ENCODE measurements around the gene DRD2. TPM values are rescaled to one million over a fixed set of nuclear protein-coding genes. Genes with fewer than 3 reads are reported as not detected.

The DRD2 gene
- total and polyA plus RNA-seq, 2 of the 13 experiments (the other 11 are each of a cell fraction or from before 2014, with no cell fraction given) = not detected

DNA sequence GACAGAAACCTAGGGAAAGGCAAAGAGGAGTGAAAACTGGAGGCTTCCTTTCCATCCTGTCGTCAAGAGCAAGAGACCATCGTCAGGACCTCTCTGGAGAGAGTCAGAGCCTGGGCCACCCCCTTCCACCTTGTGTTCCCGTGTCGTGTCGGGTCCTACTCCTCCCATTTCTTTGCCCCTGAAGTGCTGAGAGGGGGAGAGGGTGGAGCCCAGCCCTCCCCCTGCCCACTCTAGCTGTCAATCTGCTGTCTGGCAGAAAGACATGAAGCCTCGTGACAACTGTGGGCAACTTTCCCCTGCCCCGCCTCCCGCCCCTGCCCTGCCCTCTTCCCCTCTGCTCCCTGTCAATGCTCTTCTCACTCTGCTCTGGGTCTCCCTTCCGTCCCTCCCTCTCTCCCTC, 67.0 kb downstream of the DRD2 start:
- H3K9me3 ChIP-seq (ENCODE audit: low read length) = no peaks in the 10 kb centered on the region
- TF ChIP-seq, protein P1, sequence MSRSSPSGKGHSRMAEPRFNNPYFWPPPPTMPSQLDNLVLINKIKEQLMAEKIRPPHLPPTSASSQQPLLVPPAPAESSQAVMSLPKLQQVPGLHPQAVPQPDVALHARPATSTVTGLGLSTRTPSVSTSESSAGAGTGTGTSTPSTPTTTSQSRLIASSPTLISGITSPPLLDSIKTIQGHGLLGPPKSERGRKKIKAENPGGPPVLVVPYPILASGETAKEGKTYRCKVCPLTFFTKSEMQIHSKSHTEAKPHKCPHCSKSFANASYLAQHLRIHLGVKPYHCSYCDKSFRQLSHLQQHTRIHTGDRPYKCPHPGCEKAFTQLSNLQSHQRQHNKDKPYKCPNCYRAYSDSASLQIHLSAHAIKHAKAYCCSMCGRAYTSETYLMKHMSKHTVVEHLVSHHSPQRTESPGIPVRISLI (CRISPR knock-in tag; IDR thresholded peaks at IDR 0.05; ENCODE audit: borderline replicate concordance) = no peak
- TF ChIP-seq, protein P2, sequence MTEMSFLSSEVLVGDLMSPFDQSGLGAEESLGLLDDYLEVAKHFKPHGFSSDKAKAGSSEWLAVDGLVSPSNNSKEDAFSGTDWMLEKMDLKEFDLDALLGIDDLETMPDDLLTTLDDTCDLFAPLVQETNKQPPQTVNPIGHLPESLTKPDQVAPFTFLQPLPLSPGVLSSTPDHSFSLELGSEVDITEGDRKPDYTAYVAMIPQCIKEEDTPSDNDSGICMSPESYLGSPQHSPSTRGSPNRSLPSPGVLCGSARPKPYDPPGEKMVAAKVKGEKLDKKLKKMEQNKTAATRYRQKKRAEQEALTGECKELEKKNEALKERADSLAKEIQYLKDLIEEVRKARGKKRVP (CRISPR knock-in tag; IDR thresholded peaks at IDR 0.05) = no peak
- ChIA-PET CTCF (ENCODE audit: low intra/inter-chr PET ratio, low total read pairs) (no interaction called here), POLR2A (no interaction called here)
- H4K20me1 ChIP-seq (ENCODE audit: insufficient read depth, low read length) = no peaks in the 10 kb centered on the region
- in situ Hi-C loops (cut with HindIII; ENCODE audit: extremely low pct_ligation_motif_present, low pct_unique_long_range_greater_than_20kb) = loop anchor here (10.0 kb wide), 1 partner anchor 63 kb away; no protein-coding TSS in a partner anchor
- peaks cover 11 to 40% of the 10 kb centered on the region in 2 experiments; a peak in 3 of 5 replicates for H3K27me3 ChIP-seq (ENCODE audit: control insufficient read depth in 1 of 2, insufficient read depth in 2 of 2, low read length in 2 of 2)
- no TSS peak for BruUV-seq (replicated peaks)
- H3K4me1 ChIP-seq (ENCODE audit: insufficient read depth, low read length) = no peaks in the 10 kb centered on the region
- DNase-seq (ENCODE audit: low spot score) = no peak
- no peak overlapping the region for H3K4me2 ChIP-seq (ENCODE audit: low read depth, low read length)
- 8% methylated on average over 9 of the region's 9 CpGs for WGBS (ENCODE audit: low lambda C conversion rate)
- intact Hi-C loops (cut with micrococcal nuclease; ENCODE audit: unreplicated experiment) = no loop called here
- H3K36me3 ChIP-seq (replicated peaks in 1 of 2; ENCODE audit: control insufficient read depth in 1 of 2, insufficient read depth in 2 of 2, low read length in 2 of 2) = no peaks in the 10 kb centered on the region
- H3K27ac ChIP-seq (ENCODE audit: extremely low read length, insufficient read depth, low read length) = no peak overlapping the region
- no peak for FAIRE-seq
- H2AFZ ChIP-seq (ENCODE audit: low read length) = no peak overlapping the region
- no peak for ATAC-seq
- H3K9ac ChIP-seq (ENCODE audit: insufficient read depth, low read depth, low read length) = no peak overlapping the region
- H3K4me3 ChIP-seq (replicated peaks in 1 of 3; ENCODE audit: insufficient read depth in 1 of 3, low read depth in 2 of 3, low read length in 3 of 3) = no peak overlapping the region
- no peaks in the 10 kb centered on the region for H3K79me2 ChIP-seq (ENCODE audit: insufficient read depth, low read length)

DNA sequence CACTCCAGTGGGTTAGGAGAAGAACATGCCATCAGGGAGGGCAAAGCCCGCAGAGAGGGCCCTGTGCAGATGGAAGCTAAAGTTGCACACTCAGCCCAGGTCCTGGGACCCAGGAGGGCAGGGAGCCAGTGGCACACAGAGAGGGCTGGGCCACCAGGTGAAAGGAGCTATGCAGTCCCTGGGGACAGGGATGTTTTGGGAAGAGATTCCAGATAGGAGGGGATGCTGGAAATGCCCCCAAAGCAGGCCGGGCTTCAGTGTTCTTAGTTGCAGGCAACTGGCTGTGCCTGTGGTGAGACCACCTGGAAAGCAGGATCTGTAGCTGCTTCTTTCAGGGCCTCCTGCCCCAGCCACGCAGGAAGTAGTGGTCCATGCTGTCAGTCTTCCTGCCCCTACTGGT, 68.0 kb downstream of the DRD2 start:
- DNase-seq (ENCODE audit: low spot score) (no peak), ATAC-seq (no peak), FAIRE-seq (no peak)
- H3K9me3 ChIP-seq (ENCODE audit: low read length) = no peaks in the 10 kb centered on the region
- no peak overlapping the region for H3K4me3 ChIP-seq (replicated peaks in 1 of 3; ENCODE audit: insufficient read depth in 1 of 3, low read depth in 2 of 3, low read length in 3 of 3)
- no peaks in the 10 kb centered on the region for H4K20me1 ChIP-seq (ENCODE audit: insufficient read depth, low read length)
- WGBS (ENCODE audit: low lambda C conversion rate) = 7% methylated on average over 2 of the region's 3 CpGs
- in situ Hi-C loops (cut with HindIII; ENCODE audit: extremely low pct_ligation_motif_present, low pct_unique_long_range_greater_than_20kb) (loop anchor here (10.0 kb wide), 1 partner anchor 62 kb away; no protein-coding TSS in a partner anchor), intact Hi-C loops (cut with micrococcal nuclease; ENCODE audit: unreplicated experiment) (no loop called here)
- TF ChIP-seq SNRNP70 (IDR thresholded peaks at IDR 0.05; ENCODE audit: low read depth, low read length) (no peak), ZNF343 (CRISPR knock-in tag; IDR thresholded peaks at IDR 0.05) (no peak), ISL2 (CRISPR knock-in tag; IDR thresholded peaks at IDR 0.05) (no peak), ZNF207 (IDR thresholded peaks at IDR 0.05; ENCODE audit: borderline replicate concordance) (no peak)
- TF ChIP-seq, protein P3, sequence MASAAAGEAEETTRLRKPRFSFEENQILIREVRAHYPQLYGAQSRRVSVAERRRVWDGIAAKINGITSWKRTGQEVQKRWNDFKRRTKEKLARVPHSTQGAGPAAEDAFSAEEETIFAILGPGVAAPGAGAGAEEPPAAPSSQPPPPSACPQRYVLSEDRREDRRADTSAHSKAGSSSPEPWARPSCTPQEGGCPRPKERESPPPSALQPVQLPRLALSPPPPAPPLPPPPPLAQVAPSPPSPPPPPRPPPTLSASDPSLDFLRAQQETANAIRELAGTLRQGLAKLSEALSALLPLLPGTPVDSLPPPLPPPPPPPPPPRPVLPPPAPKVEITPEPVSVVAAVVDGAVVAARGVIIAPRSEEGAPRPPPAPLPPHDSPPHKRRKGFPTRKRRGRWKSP (CRISPR knock-in tag; IDR thresholded peaks at IDR 0.05) = no peak
- H3K4me2 ChIP-seq (ENCODE audit: low read depth, low read length) = no peak overlapping the region
- no peaks in the 10 kb centered on the region for H3K4me1 ChIP-seq (ENCODE audit: insufficient read depth, low read length)
- H2AFZ ChIP-seq (ENCODE audit: low read length) = no peak overlapping the region
- CTCF ChIA-PET (ENCODE audit: low intra/inter-chr PET ratio, low total read pairs) = no interaction called here
- H3K79me2 ChIP-seq (ENCODE audit: insufficient read depth, low read length) = no peaks in the 10 kb centered on the region
- H3K27me3 ChIP-seq (ENCODE audit: control insufficient read depth in 1 of 2, insufficient read depth in 2 of 2, low read length in 2 of 2) = peaks cover 9 to 35% of the 10 kb centered on the region in 2 experiments; a peak in 3 of 5 replicates
- no TSS peak for BruUV-seq (replicated peaks)
- no peak overlapping the region for H3K9ac ChIP-seq (ENCODE audit: insufficient read depth, low read depth, low read length)
- H3K27ac ChIP-seq (ENCODE audit: extremely low read length, insufficient read depth, low read length) = no peak overlapping the region
- POLR2A ChIA-PET = no interaction called here
- H3K36me3 ChIP-seq (replicated peaks in 1 of 2; ENCODE audit: control insufficient read depth in 1 of 2, insufficient read depth in 2 of 2, low read length in 2 of 2) = no peaks in the 10 kb centered on the region
